IMR-90 (cell line): ENCODE results near the gene SSNA1. TPM values are rescaled to one million over a fixed set of nuclear protein-coding genes. Genes with fewer than 3 reads are reported as not detected.

ENCODE experiments used
- ATAC-seq: fragments of 200-7000 bp; cut with Tn5 transposase; 2 replicates; pipeline ENCODE4 v1.9.1; 2020; ENCODE audit warnings: low read depth, mild to moderate bottlenecking, moderate library complexity
- BruUV-seq: library from RNA; stranded (reverse); fragments of 400-500 nt; replicated peaks from 2 replicates; lab custom pipeline; 2021; lab: Mats Ljungman, UMichigan
- CTCF ChIA-PET: fragments of 300-600 bp; formaldehyde crosslinking; extraction: SDS; loops from one replicate; lab custom pipeline; 2021; ENCODE audit warnings: antibody characterized with exemption; lab: Yijun Ruan, JAX
- POLR2A ChIA-PET: fragments of 300-600 bp; sonication (Branson Sonifier 250); formaldehyde crosslinking; loops from one replicate; lab custom pipeline; 2022; ENCODE audit warnings: antibody characterized with exemption; ENCODE audit not compliant: unreplicated experiment; lab: Charles Lee
- DNase-seq: peaks from one replicate; pipeline ENCODE4 v3.0.0; 2013
- H2AFZ ChIP-seq: replicated peaks from 2 replicates; pipeline ENCODE3; 2013; ENCODE audit warnings: low read length, mild to moderate bottlenecking; ENCODE audit not compliant: poor library complexity
- H2AK5ac ChIP-seq: 2 replicates; pipeline ENCODE4 v1.6.1; 2013; ENCODE audit warnings: low read depth, low read length, inconsistent platforms
- H2AK9ac ChIP-seq: replicated peaks from 2 replicates; pipeline ENCODE3; 2013; ENCODE audit warnings: mild to moderate bottlenecking, low read depth, low read length, moderate library complexity; ENCODE audit not compliant: poor library complexity
- H2BK120ac ChIP-seq: 2 replicates; pipeline ENCODE4 v1.6.1; 2013; ENCODE audit warnings: low read depth, low read length, inconsistent platforms
- H2BK15ac ChIP-seq: 3 replicates; pipeline ENCODE4 v1.6.1; 2013; ENCODE audit warnings: low read depth, low read length, inconsistent platforms
- H2BK20ac ChIP-seq: 2 replicates; pipeline ENCODE4 v1.6.1; 2013; ENCODE audit warnings: low read depth, mild to moderate bottlenecking, inconsistent platforms, low read length, moderate library complexity
- H2BK5ac ChIP-seq: 2 replicates; pipeline ENCODE4 v1.6.1; 2013; ENCODE audit warnings: mild to moderate bottlenecking, low read depth, low read length, inconsistent platforms; ENCODE audit not compliant: poor library complexity, severe bottlenecking
- H3K14ac ChIP-seq: replicated peaks from 2 replicates; pipeline ENCODE4 v1.6.1; 2013; ENCODE audit warnings: low read depth, low read length, inconsistent platforms
- H3K18ac ChIP-seq: 2 replicates; pipeline ENCODE4 v1.6.1; 2013; ENCODE audit warnings: low read depth, low read length, control low read depth
- H3K23ac ChIP-seq: 2 replicates; pipeline ENCODE4 v1.6.1; 2013; ENCODE audit warnings: low read depth, low read length, inconsistent platforms
- H3K27ac ChIP-seq: 2 replicates; pipeline ENCODE4 v1.5.1; 2013; ENCODE audit warnings: mild to moderate bottlenecking, control low read depth, low read length; ENCODE audit not compliant: insufficient read depth
- H3K27me3 ChIP-seq: 2 replicates; pipeline ENCODE4 v1.6.1; 2013; ENCODE audit warnings: low read length; ENCODE audit not compliant: control insufficient read depth, insufficient read depth
- H3K36me3 ChIP-seq: 2 replicates; pipeline ENCODE4 v1.6.1; 2013; ENCODE audit warnings: low read length, mixed read lengths; ENCODE audit not compliant: control insufficient read depth, insufficient read depth
- H3K4ac ChIP-seq: 2 replicates; pipeline ENCODE4 v1.6.1; 2013; ENCODE audit warnings: low read depth, low read length, inconsistent platforms
- H3K4me1 ChIP-seq: 2 replicates; pipeline ENCODE4 v1.6.1; 2013; ENCODE audit warnings: low read length, mixed read lengths; ENCODE audit not compliant: control insufficient read depth, insufficient read depth
- H3K4me2 ChIP-seq: 2 replicates; pipeline ENCODE4 v1.6.1; 2013; ENCODE audit warnings: low read depth, mild to moderate bottlenecking, control low read depth, low read length, moderate library complexity
- H3K4me3 ChIP-seq: 2 replicates; pipeline ENCODE4 v1.5.1; 2013; ENCODE audit warnings: low read depth, mild to moderate bottlenecking, control low read depth, low read length, moderate library complexity; ENCODE audit not compliant: insufficient read depth
- H3K56ac ChIP-seq: 2 replicates; pipeline ENCODE4 v1.6.1; 2013; ENCODE audit warnings: low read length, inconsistent platforms; ENCODE audit not compliant: insufficient read depth; ENCODE audit errors: extremely low read depth
- H3K79me1 ChIP-seq, 2 experiments: 2 replicates each; pipeline ENCODE4 v1.6.1; 2013; ENCODE audit warnings: low read length in 2 of 2, inconsistent platforms in 1 of 2, low read depth in 1 of 2
- H3K9ac ChIP-seq: 2 replicates; pipeline ENCODE4 v1.6.1; 2013; ENCODE audit warnings: low read depth, low read length, control low read depth
- H3K9me1 ChIP-seq: 2 replicates; pipeline ENCODE4 v1.6.1; 2013; ENCODE audit warnings: low read length, inconsistent platforms; ENCODE audit not compliant: insufficient read depth
- H3K9me3 ChIP-seq: 2 replicates; pipeline ENCODE4 v1.6.1; 2013; ENCODE audit warnings: low read length; ENCODE audit not compliant: control insufficient read depth, insufficient read depth
- H4K20me1 ChIP-seq: 2 replicates; pipeline ENCODE4 v1.6.1; 2013; ENCODE audit warnings: low read length, inconsistent platforms; ENCODE audit not compliant: insufficient read depth
- H4K5ac ChIP-seq: 2 replicates; pipeline ENCODE4 v1.6.1; 2013; ENCODE audit warnings: mild to moderate bottlenecking, low read depth, low read length, control low read depth
- H4K8ac ChIP-seq, 2 experiments: 2 replicates each; pipeline ENCODE4 v1.6.1; 2013; ENCODE audit warnings: low read depth in 2 of 2, low read length in 2 of 2, control low read depth in 1 of 2, inconsistent platforms in 1 of 2
- H4K91ac ChIP-seq: 2 replicates; pipeline ENCODE4 v1.6.1; 2013; ENCODE audit warnings: low read depth, low read length, inconsistent platforms; ENCODE audit not compliant: insufficient read depth
- BHLHE40 ChIP-seq: fragments of 150-350 bp; IDR thresholded peaks from 2 replicates; pipeline ENCODE4 v1.6.1; 2016; ENCODE audit warnings: mild to moderate bottlenecking, low read depth, low read length
- CHD1 ChIP-seq: IDR thresholded peaks from 2 replicates; pipeline ENCODE4 v1.6.1; 2012; ENCODE audit warnings: low read depth, low read length, improper control_type of control experiment
- FOS ChIP-seq: fragments of 150-350 bp; IDR thresholded peaks from 2 replicates; pipeline ENCODE4 v1.6.1; 2016; ENCODE audit warnings: low read depth, low read length
- MAFK ChIP-seq: IDR thresholded peaks from 2 replicates; pipeline ENCODE4 v1.6.1; 2012; ENCODE audit warnings: low read depth, low read length, improper control_type of control experiment
- MAZ ChIP-seq: IDR thresholded peaks from 2 replicates; pipeline ENCODE4 v1.6.1; 2012; ENCODE audit warnings: low read depth, mild to moderate bottlenecking, low read length, improper control_type of control experiment, moderate library complexity, borderline replicate concordance
- MXI1 ChIP-seq: IDR thresholded peaks from 2 replicates; pipeline ENCODE4 v1.6.1; 2012; ENCODE audit warnings: low read depth, mild to moderate bottlenecking, low read length, moderate library complexity, borderline replicate concordance
- NFE2L2 ChIP-seq: fragments of 150-350 bp; IDR thresholded peaks from 2 replicates; pipeline ENCODE4 v1.6.1; 2016; ENCODE audit warnings: low read depth, mild to moderate bottlenecking, low read length
- POLR2A ChIP-seq: IDR thresholded peaks from 2 replicates; pipeline ENCODE4 v1.6.1; 2012; ENCODE audit warnings: mild to moderate bottlenecking, low read depth, low read length
- RAD21 ChIP-seq: IDR thresholded peaks from 2 replicates; pipeline ENCODE4 v1.6.1; 2012; ENCODE audit warnings: low read length, improper control_type of control experiment
- RCOR1 ChIP-seq: IDR thresholded peaks from 2 replicates; pipeline ENCODE4 v1.6.1; 2012; ENCODE audit warnings: mild to moderate bottlenecking, low read length, improper control_type of control experiment; ENCODE audit not compliant: insufficient replicate concordance
- RFX5 ChIP-seq: IDR thresholded peaks from 2 replicates; pipeline ENCODE4 v1.8.0; 2012; ENCODE audit warnings: low read depth, mild to moderate bottlenecking, low read length, moderate library complexity
- SMC3 ChIP-seq: fragments of 150-350 bp; IDR thresholded peaks from 2 replicates; pipeline ENCODE4 v1.6.1; 2016; ENCODE audit warnings: low read depth, mild to moderate bottlenecking, antibody characterized with exemption, low read length, moderate library complexity
- WGBS, 2 experiments: methylation state at CpG; one replicate each; pipeline versions ENCODE4 v1.1.5 to v1.1.7; 2013; ENCODE audit warnings: missing lambda C conversion rate in 2 of 2; ENCODE audit not compliant: insufficient read length in 1 of 2; ENCODE audit errors: extremely low coverage in 2 of 2; 5-methylcytosine and 5-hydroxymethylcytosine counted together
- dilution Hi-C: fragments of 300-500 bp; cut with HindIII; formaldehyde crosslinking; loops from one replicate; pipeline ENCODE4 v1.14.3; 2018; ENCODE audit warnings: low sequenced_read_pairs; ENCODE audit not compliant: unreplicated experiment
- in situ Hi-C: fragments of 300-500 bp; cut with MboI; formaldehyde crosslinking; loops from 3 replicates; pipeline ENCODE4 v1.14.3; 2019; ENCODE audit warnings: low sequenced_read_pairs, inconsistent platforms, mixed read lengths
- intact Hi-C: fragments of 100-400 bp; cut with micrococcal nuclease; formaldehyde crosslinking; loops from 2 replicates; pipeline ENCODE4 v1.10.0; 2022
- polyA plus RNA-seq, 3 experiments: library from polyadenylated mRNA; depleted of rRNA; stranded (reverse); fragments of >200 nt; gene quantifications; 2 replicates each; pipeline ENCODE4 v1.2.3, GENCODE V29; 2012; ENCODE audit warnings: low replicate concordance in 1 of 3
- total RNA-seq: library from RNA; depleted of rRNA; stranded (reverse); fragments of >200 nt; gene quantifications from 2 replicates; pipeline ENCODE4 v1.2.3, GENCODE V29; 2012
- TF ChIP-seq, protein P1 (sequence below): fragments of 150-350 bp; IDR thresholded peaks from 2 replicates; pipeline ENCODE4 v1.6.1; 2016; ENCODE audit warnings: low read depth, mild to moderate bottlenecking, low read length, moderate library complexity, borderline replicate concordance
- TF ChIP-seq, protein P2 (sequence below): fragments of 150-350 bp; IDR thresholded peaks from 2 replicates; pipeline ENCODE4 v1.6.1; 2017; ENCODE audit warnings: mild to moderate bottlenecking, antibody characterized with exemption, low read length, low read depth
- TF ChIP-seq, protein P3 (sequence below): conservative IDR thresholded peaks from 2 replicates; pipeline ENCODE4 v1.5.1; 2012; ENCODE audit warnings: mild to moderate bottlenecking, low read depth, low read length, improper control_type of control experiment

The SSNA1 gene
- total and polyA plus RNA-seq, 2 of the 4 experiments (the other 2 are of a cell fraction), result 55.7 to 86.7 TPM

DNA sequence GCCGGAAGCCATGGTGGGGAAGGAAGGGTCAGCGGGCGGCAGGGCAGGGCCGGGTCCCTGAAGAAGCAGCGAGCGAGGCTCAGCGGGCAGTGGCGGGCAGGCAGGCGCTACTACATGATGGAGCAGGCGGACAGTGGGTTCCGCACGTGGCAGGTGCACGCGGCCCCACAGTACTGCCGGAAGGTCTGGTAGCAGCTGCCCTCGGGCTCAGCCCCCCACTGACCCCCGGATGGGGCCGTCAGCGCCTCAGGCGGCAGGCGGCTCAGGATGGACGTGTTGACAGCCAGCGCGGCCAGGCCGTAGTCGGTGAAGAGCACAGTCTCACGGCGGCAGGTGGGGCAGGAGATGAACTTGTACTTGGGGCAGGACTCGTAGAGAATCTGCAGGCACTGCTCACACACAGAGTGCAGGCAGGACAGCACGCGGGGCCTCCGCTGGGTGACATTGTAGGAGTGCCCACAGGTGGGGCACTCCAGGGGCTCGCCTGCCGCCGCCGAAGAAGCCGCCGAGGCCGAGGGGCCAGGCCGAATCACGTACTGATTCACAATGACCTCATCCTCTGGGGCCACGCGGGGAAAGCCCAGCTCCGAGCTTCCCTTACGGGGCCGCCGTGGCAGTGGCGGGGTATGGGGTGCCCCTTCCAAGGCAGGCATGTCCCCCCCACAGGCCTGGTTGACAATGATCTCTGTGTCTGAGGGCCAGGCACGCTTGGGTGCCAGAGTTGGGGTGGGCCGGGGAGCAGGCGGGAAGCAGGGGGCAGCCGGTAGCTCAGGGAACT, 32.0 kb downstream of the SSNA1 start:
- Histone ChIP-seq H3K79me1 (peaks cover 0 to 4% of the 10 kb centered on the region in 2 experiments; a peak in 1 of 4 replicates), H4K5ac (no peak overlapping the region), H4K91ac (no peak overlapping the region), H2AK5ac (no peak overlapping the region), H3K4me3 (no peak overlapping the region), H3K36me3 (peaks cover 12% of the 10 kb centered on the region), H3K56ac (no peak overlapping the region), H3K9ac (no peak overlapping the region), H2BK5ac (no peak overlapping the region), H3K9me1 (peaks cover 3% of the 10 kb centered on the region; the same call in 1 of the 2 replicates), H3K27me3 (no peaks in the 10 kb centered on the region), H3K9me3 (no peaks in the 10 kb centered on the region), H2AK9ac (peak overlapping the region; percentile 55), H3K18ac (no peak overlapping the region), H3K4ac (no peak overlapping the region), H3K23ac (no peak overlapping the region), H3K4me2 (no peak overlapping the region), H3K14ac (no peak overlapping the region), H2AFZ (no peak overlapping the region), H2BK15ac (no peak overlapping the region), H4K20me1 (no peaks in the 10 kb centered on the region), H3K27ac (no peak overlapping the region), H2BK120ac (no peak overlapping the region), H3K4me1 (peaks cover 17% of the 10 kb centered on the region), H2BK20ac (no peak overlapping the region), H4K8ac (no peak overlapping the region)
- WGBS, 2 experiments, result 82% methylated on average over 37 of the region's 52 CpGs; no CpG with 5 or more reads in 1 of the 2 experiments
- POLR2A ChIA-PET, result interaction anchor here (0.5 kb wide), 1 partner anchor 12 kb away, joined by 4 read pairs; no protein-coding TSS in a partner anchor
- CTCF ChIA-PET, result no interaction called here
- ATAC-seq, result no peak
- no peak for DNase-seq
- no TSS peak for BruUV-seq
- dilution Hi-C loops (no loop called here), in situ Hi-C loops (no loop called here), intact Hi-C loops (no loop called here)
- no peak for TF ChIP-seq SMC3
- TF ChIP-seq, protein P1, sequence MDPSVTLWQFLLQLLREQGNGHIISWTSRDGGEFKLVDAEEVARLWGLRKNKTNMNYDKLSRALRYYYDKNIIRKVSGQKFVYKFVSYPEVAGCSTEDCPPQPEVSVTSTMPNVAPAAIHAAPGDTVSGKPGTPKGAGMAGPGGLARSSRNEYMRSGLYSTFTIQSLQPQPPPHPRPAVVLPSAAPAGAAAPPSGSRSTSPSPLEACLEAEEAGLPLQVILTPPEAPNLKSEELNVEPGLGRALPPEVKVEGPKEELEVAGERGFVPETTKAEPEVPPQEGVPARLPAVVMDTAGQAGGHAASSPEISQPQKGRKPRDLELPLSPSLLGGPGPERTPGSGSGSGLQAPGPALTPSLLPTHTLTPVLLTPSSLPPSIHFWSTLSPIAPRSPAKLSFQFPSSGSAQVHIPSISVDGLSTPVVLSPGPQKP, result no peak
- no peak for TF ChIP-seq MAZ
- TF ChIP-seq MXI1, result no peak
- no peak for TF ChIP-seq RAD21
- no peak for TF ChIP-seq BHLHE40
- no peak for TF ChIP-seq FOS
- no peak for TF ChIP-seq RCOR1
- TF ChIP-seq, protein P2, sequence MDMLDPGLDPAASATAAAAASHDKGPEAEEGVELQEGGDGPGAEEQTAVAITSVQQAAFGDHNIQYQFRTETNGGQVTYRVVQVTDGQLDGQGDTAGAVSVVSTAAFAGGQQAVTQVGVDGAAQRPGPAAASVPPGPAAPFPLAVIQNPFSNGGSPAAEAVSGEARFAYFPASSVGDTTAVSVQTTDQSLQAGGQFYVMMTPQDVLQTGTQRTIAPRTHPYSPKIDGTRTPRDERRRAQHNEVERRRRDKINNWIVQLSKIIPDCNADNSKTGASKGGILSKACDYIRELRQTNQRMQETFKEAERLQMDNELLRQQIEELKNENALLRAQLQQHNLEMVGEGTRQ, result no peak
- no peak for TF ChIP-seq CHD1
- TF ChIP-seq NFE2L2, result no peak
- no peak for TF ChIP-seq MAFK
- no peak for TF ChIP-seq POLR2A
- no peak for TF ChIP-seq RFX5
- TF ChIP-seq, protein P3, sequence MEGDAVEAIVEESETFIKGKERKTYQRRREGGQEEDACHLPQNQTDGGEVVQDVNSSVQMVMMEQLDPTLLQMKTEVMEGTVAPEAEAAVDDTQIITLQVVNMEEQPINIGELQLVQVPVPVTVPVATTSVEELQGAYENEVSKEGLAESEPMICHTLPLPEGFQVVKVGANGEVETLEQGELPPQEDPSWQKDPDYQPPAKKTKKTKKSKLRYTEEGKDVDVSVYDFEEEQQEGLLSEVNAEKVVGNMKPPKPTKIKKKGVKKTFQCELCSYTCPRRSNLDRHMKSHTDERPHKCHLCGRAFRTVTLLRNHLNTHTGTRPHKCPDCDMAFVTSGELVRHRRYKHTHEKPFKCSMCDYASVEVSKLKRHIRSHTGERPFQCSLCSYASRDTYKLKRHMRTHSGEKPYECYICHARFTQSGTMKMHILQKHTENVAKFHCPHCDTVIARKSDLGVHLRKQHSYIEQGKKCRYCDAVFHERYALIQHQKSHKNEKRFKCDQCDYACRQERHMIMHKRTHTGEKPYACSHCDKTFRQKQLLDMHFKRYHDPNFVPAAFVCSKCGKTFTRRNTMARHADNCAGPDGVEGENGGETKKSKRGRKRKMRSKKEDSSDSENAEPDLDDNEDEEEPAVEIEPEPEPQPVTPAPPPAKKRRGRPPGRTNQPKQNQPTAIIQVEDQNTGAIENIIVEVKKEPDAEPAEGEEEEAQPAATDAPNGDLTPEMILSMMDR, result no peak
